22Rv1 (cell line): ENCODE results near the gene HEYL.

Experiments used
- CTCF ChIP-seq: fragments of 450-650 bp; IDR thresholded peaks from 2 replicates; pipeline ENCODE4 v1.5.1; 2017; ENCODE audit warnings: mild to moderate bottlenecking
- ZFX ChIP-seq: fragments of 450-650 bp; IDR thresholded peaks from 2 replicates; pipeline ENCODE4 v1.6.1; 2017; ENCODE audit warnings: antibody characterized with exemption, borderline replicate concordance

DNA sequence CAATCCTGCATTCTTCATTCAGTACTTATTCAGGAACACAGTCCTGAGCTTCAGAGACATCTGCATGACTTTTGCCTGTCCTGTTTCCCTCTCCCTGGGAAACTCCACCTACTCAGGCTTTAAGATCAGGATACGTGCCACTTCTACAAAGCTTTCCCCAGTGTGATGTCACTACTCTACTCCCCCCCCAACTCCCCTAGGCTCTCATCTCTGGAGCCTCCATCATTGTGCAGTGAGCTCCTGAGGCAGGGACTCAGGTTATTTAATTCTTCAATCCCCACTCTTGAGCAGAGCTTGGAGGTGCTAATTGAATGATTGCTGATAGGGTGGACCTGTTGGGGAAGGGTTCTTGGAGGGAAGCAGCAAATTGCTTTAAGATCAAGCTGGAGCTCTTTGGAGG lies 31.2 kb upstream of the HEYL start:
- no peak for TF ChIP-seq CTCF
- no peak for TF ChIP-seq ZFX
